Lung microvascular endothelial cell (primary cell): ENCODE measurements around the gene FOXO1. TPM values are rescaled to one million over a fixed set of nuclear protein-coding genes. Genes with fewer than 3 reads are reported as not detected.

Source experiments
- DNase-seq, 2 donors: peaks; one replicate each; pipeline versions ENCODE4 v3.0.0 to v3.0.0-alpha.2; 2010; ENCODE audit warnings: low read depth in 2 of 2
- total RNA-seq: library from RNA; depleted of rRNA; stranded (reverse); fragments of >200 nt; gene quantifications from 2 replicates; pipeline ENCODE4 v1.2.1, GENCODE V29; 2014

Gene FOXO1
- total RNA-seq, 1 donor from 2014 or later, result 21.6 TPM

DNA sequence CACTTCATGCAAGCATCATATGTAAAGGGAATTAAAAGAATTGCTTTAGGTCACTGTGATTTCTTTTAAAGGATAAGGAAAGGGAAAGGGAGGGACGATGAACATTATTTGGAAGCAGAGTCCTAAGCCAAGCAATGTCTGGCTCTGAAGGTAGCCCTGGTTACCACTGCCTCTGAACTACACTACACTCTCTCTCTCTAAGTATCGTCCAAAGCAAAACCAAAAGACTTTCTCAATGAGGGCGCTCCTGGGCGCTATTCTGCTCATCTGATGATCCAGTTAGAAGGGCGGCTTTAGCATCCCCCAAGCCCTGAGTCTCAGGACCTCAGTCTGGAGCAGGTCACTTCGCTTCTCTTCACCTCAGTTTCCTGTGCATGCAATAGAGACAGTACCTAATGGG is 26.2 kb downstream of the FOXO1 start:
- no peak for DNase-seq

DNA sequence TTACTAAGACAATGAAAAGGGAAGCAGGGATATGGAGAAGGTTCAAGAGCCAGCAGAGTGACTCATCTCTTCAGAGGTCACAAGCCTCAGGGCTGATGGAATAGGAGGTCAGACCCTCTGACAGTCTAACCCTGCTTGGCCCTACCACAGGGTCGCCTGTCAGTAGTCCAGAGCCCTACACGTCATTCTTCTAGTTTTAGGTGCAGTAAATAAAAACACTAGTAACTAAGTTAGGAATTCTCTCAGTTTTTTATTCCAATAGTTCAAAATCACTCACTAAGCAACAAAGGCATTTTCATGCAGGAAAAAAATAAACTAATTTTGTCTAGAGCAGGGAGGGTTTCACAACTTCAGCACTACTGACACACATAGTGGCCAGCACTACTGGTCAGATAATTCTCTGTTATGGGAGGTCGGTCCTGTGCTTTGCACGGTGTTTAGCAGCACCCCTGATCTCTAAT is 27.2 kb downstream of the FOXO1 start:
- peak; percentile 70 to 87 for DNase-seq

DNA sequence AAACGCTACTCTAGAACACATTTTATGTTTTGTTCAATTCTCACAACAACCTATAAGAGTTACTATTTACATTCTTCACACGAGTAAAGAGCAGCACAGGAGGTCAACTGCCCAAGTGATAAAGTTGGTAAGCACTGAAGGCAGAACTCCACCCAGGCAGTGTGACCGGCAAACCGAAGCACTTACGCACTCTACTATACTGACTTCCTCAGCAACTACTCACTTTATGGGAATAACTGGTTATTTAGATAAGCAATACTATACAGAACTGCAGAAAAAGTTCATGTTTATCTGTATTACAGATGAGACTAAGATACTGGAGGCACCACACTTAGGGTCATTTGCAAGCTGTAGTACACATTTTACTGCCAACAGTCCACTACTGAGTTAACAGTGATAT is 28.8 kb downstream of the FOXO1 start:
- DNase-seq, result peak in 1 of 2 donors; percentile 62

DNA sequence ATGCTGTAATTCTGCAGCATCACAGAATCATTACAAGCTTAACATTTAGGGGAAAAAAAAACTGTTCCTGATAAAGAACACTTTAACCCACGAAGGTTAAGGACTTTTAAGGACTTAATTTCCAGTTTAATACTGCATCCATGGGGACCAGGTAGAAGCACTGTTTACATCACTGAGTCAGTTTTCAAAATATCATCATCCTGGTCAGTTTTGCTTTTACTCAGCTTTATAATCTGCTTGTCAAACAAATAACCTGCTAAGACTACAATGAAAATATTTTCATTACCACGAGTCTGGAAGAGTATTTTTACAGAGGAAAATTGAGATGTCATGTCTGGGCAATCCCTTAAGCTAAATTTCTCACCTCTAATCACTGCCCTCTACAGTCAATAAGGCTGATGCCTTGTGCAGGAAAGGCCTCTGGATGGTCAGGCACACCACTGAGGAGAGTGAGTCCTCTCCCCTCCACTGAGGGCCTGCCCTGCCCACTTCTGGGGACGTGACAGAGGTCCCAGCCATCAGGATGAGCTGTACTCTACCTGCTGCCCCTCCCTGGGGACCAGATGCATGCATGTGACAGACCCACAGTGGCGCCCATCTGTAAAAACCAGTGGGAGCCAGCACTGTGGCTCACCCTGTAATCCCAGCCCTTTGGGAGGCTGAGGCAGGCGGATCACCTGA is 31.0 kb downstream of the FOXO1 start:
- no peak for DNase-seq

DNA sequence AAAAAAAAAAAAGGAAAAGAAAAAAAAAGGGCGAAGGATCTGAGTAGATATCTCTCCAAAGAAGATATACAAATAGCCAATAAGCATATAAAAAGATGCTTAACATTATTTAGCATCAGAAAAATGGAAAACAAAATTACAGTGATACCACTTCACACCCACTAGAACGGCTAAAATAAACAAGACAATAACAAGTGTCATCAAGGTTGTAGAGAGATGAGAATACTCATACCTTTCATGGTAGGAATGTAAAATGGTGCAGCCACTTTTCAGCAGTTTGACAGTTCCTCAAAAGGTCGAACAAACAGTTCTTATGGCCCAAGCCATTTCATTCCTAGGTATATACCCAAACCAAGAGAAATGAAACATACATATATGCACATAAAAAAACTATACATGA is 33.5 kb downstream of the FOXO1 start:
- no peak for DNase-seq

DNA sequence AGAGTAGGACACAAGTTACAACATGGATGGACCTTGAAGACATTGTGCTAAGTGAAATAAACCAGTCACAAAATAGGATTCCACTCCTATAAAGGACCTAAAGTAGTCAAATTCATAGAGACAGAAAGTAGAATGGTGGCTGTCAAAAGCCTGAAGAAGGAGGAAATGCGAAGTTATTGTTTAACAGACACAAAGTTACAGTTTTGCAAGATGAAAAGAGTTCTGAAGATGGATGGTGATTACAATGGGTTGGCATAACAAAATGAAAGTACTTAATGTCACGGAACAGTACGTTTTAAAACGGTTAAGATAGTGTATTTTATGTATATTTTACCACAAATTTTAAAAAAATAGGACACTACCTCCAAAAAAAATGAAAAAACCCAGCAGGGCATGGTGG is 34.8 kb downstream of the FOXO1 start:
- DNase-seq, result no peak

DNA sequence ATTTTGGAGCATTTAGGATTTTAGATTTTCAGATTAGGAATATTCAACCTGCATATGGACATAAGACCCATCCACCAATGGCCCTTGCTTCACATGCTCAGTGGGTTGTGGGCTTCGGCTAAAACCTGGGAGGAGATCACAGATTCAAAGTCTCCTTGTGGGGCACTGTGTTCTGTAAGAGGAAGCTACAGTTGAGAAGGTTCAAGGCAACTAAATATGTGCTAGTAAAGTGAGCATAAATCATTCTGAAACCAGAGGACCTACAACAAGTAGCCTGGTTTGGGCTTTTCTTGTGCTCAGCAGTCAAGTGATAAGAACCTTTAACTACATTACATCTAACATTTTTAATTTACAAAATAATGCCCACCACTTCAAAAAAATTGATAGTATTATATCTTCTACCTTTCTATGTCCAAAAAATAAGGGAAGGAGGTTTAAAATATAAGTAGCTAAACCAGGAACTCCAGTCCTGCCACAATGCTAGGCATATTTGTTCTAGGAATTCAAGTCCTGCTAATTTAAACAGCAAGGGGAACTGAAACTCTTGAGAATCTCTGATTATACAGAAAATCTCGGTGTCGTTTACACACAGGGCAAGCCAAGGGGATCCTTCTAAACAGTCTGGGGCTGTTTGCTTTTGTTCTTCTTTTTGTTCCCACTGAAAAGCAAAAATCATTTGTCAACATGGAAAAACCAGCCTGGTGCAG is 36.6 kb downstream of the FOXO1 start:
- DNase-seq, result no peak

DNA sequence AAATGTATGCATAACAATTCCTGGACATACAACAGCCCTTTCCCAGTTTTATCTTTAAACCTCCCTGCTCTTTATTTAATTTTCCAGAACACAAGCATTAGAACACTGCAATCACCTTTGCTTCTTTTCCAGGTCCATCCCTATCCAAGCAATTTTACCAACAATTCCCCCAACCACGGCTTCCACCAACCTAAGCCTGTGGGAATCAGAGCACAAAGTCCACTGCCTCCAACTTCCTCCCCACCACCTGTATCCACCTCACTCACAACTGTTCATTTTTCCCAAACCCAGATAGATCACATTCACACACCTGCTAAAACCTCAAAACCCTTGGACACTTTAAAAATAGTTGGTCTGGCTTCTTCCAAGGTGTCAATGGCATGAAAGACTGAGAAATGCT is 39.5 kb downstream of the FOXO1 start:
- no peak for DNase-seq

DNA sequence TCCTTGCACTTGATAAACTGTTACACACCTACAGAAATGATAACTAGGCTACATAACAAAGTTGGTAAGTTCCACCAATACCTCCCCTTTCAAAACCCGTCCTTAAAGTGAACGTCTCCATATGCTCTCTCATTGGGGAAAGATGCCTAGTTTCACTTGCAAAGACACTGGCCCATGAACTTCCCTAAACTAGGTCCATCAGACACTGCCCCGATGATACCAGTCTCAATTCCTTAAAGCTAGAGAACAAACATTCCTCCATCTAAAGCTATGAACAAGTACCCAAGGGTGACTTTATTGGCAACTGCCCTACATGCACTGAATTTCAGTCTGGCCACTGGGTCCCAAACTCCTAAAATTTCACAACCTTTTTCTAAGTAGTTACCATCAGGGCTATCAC is 39.9 kb downstream of the FOXO1 start:
- no peak for DNase-seq

DNA sequence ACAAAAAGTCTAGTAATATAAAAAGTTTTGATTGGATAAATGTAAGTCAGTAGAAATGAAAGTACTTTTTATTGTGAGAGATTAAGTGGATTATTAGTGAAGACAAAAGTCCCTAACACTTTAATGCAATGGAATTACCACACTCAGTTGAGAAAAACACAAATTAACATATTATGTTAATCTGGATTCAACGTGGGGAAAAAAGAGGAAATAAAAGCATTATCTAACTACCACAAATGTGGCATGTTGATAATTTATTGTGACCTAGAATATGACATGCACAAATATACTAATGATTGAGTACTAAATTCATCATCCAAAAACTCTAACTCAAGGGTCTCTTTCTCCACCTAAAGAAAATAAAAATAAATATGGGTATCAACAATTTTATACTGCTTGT is 41.5 kb downstream of the FOXO1 start:
- no peak for DNase-seq

DNA sequence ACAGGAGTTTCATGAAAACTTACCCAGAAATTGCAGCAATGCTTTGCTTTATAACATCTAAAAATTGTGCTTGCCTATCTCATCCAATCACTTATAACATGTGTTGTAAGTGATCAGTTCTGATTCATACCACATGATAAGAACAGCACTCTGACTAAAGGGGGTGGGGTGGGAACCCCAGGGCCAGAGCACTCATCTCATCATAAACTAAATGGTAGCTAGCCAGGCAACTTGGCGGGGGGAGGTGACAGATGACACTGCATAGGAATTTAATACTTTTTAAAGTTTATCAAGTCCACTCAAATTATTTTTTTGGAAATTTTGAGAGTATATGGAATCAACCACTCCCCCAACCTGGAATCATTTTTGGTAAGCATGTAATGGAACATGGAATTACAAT is 42.1 kb downstream of the FOXO1 start:
- DNase-seq, result peak in 1 of 2 donors; percentile 38

DNA sequence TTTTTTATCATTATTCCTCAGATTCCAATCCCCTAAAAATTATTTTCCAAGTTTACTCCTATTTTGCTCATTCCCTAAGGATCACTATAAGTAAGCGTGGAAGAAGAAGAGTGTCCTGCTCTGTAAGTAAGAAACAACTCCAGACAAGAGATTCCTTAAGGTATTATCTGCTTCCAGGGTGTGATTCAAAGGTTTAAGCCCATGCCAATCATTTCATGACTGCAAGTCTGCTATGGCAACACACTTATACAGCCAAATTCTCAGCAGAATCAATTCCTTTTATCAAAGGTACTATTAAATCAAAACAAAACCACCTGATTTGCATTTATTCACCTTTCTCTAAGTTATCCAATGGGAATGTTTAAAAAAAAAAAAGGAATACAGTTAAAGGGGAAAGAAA is 43.7 kb downstream of the FOXO1 start:
- no peak for DNase-seq

DNA sequence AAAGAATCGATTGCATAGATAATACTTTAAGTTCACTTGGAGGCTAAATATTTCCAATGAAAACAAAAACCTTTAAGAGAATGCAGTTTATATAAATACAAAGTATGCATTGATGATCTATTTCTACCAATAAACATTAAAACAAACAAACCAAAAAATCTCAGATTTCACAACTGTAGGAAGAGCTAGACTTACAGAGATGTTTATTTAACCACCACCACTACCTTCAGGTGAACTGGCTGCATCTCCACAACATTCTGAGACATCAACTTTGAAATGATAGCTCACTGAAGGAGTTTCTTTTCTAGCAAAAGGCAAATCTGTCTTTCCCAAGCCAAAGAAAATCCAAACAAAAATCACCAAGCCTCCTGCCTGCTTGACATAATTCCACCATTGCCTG is 44.2 kb downstream of the FOXO1 start:
- no peak for DNase-seq

DNA sequence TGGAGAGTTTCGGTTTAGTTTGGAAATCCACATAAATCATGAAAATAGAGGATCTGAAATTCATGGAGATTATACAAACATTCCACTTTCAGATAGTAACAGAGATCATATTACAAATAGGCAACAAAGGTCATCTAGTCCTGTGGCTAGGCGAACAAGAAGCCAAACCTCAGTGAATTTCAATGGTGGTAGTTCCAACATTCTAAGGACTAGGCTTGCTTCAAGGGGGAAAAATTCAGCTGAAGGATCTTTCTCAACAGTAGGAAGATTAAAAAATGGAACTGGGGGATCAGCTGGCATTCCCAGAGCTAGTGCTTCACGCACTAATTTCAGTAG is 47.0 kb downstream of the FOXO1 start:
- no peak for DNase-seq

DNA sequence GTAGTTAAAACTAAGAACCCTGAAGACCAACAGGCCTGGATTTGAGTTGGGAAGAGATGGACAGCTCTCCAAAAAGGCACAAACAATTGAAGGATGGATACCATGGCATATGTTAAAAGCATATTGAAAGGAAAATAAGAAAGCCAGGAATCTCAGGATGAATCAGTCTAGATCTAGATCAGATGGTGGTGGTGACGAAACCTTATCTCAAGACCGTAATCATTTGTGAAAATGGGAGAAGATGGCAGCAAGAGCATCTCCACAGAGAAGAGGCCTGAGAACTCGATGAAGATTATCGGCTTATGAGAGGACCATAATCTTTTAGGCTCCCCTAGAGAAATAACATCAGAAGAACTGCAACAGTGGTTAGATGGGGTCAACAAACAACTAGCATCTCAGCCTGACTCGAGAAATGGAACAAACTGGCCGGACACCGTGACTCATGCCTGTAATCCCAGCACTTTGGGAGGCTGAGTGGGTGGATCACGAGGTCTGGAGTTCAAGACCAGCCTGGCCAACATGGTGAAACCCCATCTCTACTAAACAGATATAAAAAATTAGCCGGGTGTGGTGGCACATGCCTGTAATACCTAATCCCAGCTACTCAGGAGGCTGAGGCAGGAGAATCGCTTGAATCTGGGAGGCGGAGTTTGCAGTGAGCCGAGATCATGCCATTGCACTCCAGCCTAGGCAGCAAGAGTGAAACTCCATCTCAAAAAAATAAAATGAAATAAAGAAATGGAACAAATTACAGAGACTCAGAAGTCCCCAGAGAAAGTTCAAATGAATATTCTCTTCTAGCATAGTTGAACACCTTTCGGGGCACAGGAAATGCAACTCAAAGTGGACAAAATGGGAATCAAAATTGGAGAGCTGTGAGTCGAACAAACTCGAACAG is 47.6 kb downstream of the FOXO1 start:
- DNase-seq, result no peak

DNA sequence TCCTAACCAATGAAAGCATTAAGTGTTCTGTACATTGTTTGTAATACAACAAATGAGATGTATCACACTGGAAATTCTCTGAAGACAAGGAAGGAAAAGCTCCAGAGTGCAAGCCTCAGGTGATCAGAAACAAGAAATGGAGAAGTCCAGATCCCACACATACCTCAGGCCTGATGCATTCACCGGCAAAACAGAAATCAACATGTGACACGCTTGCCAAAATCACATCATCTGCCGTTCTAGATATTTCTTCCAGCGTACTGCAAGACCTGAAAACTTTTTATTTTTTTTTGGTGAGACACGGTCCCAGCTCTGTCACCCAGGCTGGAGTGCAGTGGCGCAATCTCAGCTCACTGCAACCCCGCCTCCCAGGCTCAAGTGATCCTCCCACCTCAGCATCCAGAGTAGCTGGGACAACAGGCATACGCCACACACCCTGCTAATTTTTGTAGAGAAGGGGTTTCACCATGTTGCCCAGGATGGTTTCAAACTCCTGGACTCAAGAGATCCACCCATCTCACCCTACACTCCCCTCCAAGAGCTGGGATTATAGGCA is 48.6 kb downstream of the FOXO1 start:
- no peak for DNase-seq

DNA sequence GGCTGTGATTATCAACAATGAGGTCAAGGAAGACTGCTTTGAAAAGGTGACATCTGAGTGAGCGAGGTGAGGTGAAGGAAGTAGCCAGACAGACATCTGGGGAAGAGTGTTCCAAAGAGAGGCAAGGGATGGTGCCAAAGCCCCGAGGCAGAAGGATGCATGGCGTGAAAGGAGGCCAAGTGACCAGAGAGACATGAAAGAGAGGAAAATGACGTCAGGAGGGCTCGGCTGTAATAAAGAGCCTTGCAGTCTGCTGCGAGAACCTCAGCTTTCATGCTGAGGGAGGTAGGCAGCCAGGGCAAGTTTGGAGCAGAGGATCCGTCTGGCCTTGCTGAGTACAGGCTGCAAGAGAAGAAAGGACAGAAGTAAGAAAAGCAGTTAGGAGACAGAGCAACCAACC is 50.8 kb downstream of the FOXO1 start:
- peak in 1 of 2 donors; percentile 51 for DNase-seq

DNA sequence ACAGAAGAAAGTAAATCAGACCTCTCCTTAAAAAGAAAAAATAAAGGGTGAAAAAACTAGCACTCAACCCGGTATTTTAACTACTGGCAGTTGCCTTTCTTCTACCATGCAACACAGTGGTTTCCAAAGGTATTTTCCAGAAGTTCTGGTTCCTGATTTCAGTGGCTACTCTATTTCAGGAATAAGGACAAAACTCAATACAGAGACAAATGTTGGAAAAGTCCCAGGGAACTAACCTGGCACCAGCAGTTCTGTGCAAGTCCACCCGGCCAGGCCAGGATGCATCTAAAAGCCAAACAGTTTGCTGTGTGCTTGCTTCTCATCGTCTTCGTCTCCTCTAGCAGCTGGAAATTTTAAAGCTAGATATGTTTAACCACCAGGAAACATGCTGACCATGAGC is 52.5 kb downstream of the FOXO1 start:
- peak in 1 of 2 donors; percentile 59 for DNase-seq

DNA sequence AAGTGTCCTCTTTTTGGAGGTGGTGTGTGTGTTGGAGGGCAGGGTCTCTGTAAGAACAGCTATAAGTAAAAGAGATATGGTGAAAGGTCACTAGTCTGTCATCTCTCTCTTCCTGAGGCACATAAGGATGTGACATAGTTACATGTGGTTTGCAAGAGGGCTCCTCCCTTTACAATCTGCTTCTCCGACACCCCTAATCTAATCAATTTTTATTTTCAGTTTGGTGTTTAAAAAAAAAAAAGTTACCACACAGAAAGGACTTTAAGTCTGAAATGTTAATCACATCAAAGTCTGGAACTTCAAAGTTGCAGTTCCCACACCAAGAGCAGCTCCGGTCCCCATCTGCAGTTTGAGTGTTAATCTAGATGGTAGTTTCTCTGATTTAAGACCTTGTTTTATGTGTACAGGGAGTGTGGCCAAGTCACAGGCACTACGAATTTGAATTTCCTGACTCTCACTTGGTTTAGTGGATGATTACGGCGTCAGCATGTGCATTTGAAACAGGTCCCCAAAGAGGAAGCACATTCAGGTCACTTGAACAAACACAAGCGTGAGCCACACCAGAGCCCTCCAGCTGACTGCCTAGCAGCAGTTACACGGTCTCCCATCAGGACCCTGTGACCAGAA is 53.1 kb downstream of the FOXO1 start:
- peak; percentile 57 to 90 for DNase-seq

DNA sequence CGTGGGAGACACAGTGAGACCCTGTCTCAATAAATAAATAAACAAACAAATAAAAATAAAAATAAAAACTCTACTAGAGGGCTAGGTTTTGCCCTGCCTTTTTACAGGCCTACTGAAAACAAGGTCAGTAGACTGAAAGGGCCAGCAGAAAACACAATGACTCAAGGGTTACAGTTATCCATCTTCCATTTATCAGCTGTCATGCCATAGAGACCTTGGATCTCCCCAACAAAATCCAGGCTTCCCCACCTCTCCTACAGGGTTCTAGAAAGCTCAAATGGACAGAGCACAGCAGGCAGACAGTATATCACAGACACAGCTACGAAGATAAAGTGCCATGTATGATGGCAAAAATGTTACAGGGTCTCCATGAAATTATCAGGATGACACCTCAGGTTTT is 54.4 kb downstream of the FOXO1 start:
- DNase-seq, result peak in 1 of 2 donors; percentile 36

DNA sequence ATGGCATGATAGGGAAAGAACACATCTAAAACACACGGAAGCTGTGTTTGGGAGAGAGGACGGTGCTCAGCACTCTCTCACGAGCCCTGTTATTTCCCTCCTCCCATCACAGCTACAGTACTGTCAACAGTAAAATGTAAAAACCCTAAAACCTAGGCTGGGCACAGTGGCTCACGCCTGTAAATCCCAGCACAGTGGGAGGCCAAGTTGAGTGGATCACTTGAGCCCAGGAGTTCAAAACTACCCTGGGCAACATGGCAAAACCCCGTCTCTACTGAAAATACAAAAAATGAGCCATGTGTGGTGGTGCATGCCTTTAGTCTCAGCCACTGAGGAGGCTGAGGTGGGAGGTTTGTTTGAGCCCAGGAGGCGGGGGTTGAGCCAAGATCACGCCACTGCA is 54.8 kb downstream of the FOXO1 start:
- DNase-seq, result peak in 1 of 2 donors; percentile 45

DNA sequence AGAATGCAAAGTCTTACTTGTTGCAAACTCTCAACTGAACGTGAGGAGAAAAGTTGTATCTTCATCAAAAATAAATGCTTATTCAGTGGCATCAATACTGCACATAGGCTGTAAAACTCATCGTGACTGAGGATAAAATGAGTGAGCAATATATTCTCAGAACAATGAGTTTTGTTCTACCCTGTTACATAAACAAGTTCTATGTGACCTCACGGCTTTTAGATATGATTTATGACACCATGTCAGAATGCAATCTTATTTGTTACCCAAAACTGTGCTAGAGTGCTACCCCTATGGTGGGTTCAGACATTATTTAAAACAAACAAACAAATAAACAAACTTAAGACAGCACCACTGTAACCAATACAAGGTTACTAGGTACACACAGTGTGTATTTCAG is 55.4 kb downstream of the FOXO1 start:
- DNase-seq, result peak; percentile 69 to 88
